ENCODE results near the gene TBKBP1.

TBKBP1 gene

GRCh38 chr17:47714773-47715396 is 20.9 kb downstream of the TBKBP1 start:
- no peak for DNase-seq

DNA sequence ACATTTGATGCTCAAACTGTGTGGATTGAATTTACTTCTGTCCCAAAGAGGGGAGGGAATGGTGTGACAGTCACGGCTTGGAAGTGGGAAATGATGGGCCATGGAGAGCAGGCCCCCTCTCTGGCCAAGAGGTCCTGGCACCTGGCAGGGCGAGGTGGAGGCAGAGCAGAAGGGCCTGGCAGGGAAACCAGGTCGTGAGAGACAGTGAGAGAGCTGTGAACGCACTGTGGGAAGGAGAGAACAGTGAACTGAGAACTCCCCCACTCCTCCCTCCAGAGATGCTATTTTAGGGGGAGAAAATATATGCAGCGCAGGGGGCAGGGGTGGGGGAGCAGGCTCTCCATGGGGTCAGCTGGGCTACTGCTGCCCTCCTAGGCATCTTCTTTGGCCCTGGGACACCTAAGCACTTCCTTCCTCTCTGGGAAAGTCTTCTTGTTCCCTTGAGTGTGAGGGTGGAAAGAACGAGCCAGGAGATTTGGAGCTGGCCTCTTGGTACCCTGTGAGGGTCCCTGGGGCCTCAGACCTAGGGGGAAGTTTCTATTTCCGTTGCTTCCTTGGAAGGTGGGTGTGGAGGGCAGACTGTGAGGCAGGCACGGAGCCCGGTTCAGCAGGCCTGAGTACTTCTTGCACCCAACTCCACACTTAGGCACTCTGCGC is 21.8 kb downstream of the TBKBP1 start:
- no peak for DNase-seq

DNA sequence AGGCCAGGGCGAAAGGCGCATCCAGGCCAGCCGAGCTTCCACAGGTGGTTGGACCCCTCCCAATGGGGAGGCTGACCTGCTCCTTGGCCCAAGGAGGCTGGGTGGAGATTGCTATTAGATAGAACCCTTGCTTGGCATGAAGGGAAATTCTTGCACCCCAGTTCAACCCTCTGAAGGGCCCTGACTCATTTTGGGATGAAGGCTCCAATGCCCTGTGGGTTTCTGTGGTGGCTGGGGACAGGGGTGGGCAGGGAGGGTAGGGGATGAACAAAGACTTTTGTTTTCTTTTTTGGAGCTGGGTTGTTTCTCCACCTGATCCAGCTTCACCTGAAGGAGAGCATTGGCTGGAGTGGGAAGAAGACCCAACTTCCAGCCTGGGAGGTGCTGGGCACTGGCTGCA is 22.4 kb downstream of the TBKBP1 start:
- no peak for DNase-seq

- DNase-seq = peak; percentile 11
These were observed 23.3 kb downstream of the TBKBP1 start for GRCh38 chr17:47717261-47717697.

GRCh38 chr17:47717979-47718621 is 24.1 kb downstream of the TBKBP1 start:
- no peak for DNase-seq

DNA sequence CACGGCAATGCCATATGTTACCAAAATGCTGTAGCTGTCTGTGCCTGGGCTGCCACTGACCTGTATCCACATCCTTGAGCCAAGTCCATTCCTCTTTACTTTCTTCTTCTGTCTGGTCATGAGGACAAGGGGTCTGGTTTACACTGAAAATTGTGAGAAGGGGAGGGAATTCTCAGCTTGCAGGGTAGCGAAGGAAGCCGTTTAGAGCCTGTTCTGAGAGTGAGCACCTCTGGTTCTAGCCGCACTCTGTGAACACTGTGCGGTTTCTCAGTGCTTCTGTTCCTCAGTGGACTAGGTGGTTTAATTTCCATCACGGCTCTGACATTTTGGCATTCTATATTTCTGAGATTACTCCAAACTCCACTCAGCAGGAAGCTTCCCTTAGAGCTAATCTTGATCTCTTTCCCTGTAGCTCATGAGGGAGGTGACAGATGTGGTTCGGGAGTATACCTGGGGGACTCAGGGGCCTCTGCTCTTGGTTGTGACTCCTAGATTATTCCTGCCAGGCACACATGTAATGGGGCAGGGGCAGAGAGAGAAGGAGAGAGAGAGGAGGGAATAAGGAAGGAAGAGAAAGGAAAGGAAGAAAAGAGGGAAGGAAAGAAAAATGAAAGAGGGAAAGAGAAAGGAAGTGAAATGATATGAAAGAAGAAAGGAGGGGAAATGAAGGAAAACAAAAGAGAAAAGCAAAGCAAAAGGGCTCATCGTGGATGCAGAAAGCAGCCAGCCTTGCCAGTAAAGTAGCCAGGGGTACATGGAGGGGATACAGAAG is 24.9 kb downstream of the TBKBP1 start:
- no peak for DNase-seq

GRCh38 chr17:47719411-47720152 is 25.6 kb downstream of the TBKBP1 start:
- DNase-seq = peak; percentile 26

- no peak for DNase-seq
These were observed 26.2 kb downstream of the TBKBP1 start for GRCh38 chr17:47720196-47720595.

DNA sequence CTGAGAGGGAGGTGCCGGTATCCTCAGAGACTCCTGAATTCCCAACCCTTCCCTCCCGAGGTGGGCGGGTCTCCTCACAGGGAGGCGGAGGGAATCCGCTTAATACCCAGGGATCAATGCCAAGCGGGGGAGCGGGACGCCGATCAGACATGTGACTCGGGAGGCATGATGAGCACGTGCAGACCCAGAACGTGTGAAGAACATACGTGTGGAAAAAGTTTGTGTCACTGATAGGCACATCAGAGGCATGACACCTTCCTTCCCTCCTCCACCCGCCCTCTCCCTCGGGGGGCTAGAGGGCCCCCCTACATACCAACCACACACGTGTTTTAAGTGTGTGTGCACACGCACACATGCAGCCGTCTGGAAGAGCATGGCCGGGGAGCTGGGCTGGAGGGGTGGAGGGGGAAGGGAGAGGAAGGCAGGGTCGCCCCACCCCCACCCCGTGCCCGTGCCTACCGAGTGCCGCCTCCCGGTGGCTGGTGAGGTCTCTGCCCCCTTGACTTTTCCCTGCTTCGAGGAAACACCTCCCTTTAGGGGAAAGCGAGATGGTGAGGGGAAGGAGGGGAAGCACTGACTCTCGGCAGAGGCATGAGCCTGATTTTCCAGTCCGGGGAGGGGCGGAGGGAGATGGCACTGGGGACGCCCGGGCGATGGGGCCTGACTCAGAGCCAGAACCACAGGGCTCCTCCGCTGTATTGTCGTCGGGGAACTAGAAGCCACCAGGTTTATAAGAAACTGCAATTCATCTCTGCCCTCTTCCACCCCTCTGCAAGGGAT is 27.0 kb downstream of the TBKBP1 start:
- DNase-seq = peak; percentile 11

DNA sequence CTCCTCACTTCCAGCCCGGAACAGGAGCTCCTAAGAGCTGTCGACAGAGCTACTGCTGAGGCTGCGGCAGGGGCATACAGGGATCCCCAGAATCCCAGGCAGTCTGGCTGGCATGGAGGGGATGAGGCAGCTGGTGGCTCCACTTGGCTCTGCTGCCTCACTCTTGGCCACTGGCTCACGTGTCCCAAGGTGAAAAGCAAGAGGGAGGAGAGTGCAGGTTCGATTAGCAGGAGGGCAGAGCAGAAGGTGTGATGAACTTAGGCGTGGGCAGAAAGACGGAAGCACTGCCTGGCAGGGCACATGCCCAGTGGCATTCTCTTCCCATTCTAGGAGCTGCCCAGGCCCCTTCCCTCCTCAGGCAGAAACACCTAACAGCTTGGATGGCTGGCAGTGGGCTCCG is 27.8 kb downstream of the TBKBP1 start:
- DNase-seq = no peak

DNA sequence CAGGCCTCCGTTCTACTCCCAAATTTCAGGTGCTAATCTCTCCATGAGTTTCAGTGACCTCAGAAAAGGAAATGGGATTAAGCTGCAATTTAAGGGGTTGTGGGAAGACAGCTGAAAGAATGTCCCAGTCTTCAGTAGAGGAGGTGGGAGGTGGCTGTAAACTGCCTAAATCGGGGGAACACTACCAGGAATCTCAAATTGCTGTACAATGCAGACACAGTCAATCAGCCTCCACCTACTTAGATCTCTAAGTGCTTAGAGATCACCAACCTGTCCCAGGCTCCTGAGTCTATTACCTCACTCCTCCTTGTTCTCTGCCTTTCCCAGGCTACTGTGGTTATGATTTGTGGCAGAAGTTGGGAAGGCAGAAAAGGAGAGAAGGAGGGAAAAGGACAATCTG is 30.7 kb downstream of the TBKBP1 start:
- no peak for DNase-seq

DNA sequence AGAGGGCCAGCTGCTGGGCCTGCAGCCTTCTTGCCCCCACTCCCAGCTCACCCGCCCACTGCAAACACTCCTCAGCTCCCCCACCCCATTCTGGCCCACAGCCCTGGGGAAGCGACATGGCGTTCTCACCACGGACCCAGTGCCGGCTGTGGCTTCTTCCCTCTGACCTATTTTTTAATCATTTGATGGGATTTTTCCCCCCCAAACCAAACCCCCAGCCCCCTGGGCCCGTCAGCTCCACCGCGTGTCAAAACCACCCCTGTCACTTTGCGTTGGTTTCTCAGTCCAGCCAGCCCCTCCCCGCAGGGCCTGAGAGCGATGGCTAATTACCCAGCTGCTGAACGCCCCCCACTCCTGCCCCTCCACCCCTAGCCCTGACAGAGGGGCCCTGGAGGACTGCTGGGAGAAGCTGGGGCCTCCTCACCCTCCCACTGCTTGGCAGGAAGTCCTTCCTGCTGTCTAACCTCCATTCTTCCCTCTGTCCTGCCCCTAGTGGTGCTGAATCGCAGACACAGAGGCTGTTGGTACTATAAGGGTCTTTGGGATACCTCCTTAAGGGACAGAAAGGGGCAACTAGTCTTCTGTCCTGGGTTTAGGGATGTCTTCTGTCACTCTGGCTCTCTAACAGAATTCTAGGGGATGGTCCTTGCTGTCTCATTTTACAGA is 31.6 kb downstream of the TBKBP1 start:
- DNase-seq = no peak

GRCh38 chr17:47726796-47727703 is 33.1 kb downstream of the TBKBP1 start:
- no peak for DNase-seq

GRCh38 chr17:47727704-47728036 is 33.7 kb downstream of the TBKBP1 start:
- no peak for DNase-seq

GRCh38 chr17:47728214-47728877 is 34.4 kb downstream of the TBKBP1 start:
- no peak for DNase-seq

DNA sequence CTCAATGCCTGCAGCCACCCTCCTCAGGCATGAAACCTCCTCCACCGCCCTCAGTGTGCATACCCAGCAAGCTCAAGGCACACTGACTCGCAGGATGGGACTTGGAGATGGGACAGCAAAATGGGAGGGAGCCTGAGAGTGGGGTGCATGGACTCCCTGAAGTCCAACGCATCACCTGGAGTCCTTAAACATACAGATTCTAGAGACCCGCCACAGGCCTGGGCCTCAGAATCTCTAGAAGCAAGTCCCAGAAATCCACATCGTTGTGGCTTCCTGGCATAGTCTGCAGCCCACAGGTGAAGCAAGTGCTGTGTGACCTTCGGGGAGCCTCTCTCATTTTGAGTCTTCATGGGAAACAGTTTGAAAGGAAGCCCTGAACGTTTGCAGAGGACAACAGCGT is 35.5 kb downstream of the TBKBP1 start:
- DNase-seq = no peak

DNA sequence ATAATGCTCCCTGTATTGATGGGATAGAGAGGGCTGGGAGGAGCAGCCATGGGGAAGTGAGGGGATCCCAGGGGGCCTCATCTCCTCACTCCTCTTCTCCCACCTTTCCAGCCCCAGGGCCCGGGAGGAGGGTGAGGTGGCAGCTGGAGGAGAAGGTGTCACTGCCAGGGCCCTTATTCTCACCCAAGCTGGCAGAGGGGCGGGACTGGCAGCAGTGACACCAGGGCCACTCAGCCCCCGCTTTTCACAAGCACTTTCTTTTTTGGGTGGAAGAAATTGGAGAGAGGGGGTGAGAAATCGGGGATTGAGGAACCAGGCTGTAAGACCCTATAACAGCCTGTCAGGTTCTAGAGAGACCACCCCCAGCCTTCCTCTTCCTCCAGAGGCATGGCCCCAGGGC is 36.7 kb downstream of the TBKBP1 start:
- DNase-seq = no peak

DNA sequence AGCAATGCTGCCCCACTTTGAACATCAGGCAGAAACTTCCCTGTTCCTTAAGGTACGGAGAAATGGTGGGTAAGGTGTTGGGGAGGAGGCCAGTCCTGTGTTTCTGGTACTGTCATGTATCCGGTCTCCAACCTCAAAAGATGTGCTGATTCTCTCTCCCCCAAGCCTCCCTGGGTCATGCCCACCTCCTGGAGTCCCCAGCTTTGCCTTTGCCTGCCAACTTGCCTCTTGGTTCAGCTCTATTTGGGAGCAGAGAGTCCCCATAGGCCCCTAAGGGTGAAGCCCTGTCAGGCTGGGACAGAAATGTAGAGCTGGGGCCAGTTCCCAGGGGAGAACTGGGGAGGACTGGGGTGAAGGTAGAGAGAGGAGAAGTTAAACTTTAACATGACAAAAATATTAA is 37.4 kb downstream of the TBKBP1 start:
- DNase-seq = no peak

- no peak for DNase-seq
These were observed 38.6 kb downstream of the TBKBP1 start for GRCh38 chr17:47732399-47733046.

All from hematopoietic multipotent progenitor cell treated with erythropoietin and hydrocortisone succinate and interleukin-3 and kit ligand, for 8 days (in vitro differentiated cells).